GM19328 (cell line): ENCODE results near the gene NEK3.
"Not testable (repeated sequence)": the region's sequence is repeated elsewhere in the genome, so short reads cannot be mapped to it uniquely, and the experiment has no call there.

Source experiments
- ATAC-seq: cut with Tn5 transposase; IDR thresholded peaks from one replicate; pipeline ENCODE4 v1.9.1; 2021; ENCODE audit warnings: mild to moderate bottlenecking, moderate library complexity; ENCODE audit not compliant: unreplicated experiment

NEK3 gene, protein sequence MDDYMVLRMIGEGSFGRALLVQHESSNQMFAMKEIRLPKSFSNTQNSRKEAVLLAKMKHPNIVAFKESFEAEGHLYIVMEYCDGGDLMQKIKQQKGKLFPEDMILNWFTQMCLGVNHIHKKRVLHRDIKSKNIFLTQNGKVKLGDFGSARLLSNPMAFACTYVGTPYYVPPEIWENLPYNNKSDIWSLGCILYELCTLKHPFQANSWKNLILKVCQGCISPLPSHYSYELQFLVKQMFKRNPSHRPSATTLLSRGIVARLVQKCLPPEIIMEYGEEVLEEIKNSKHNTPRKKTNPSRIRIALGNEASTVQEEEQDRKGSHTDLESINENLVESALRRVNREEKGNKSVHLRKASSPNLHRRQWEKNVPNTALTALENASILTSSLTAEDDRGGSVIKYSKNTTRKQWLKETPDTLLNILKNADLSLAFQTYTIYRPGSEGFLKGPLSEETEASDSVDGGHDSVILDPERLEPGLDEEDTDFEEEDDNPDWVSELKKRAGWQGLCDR

DNA sequence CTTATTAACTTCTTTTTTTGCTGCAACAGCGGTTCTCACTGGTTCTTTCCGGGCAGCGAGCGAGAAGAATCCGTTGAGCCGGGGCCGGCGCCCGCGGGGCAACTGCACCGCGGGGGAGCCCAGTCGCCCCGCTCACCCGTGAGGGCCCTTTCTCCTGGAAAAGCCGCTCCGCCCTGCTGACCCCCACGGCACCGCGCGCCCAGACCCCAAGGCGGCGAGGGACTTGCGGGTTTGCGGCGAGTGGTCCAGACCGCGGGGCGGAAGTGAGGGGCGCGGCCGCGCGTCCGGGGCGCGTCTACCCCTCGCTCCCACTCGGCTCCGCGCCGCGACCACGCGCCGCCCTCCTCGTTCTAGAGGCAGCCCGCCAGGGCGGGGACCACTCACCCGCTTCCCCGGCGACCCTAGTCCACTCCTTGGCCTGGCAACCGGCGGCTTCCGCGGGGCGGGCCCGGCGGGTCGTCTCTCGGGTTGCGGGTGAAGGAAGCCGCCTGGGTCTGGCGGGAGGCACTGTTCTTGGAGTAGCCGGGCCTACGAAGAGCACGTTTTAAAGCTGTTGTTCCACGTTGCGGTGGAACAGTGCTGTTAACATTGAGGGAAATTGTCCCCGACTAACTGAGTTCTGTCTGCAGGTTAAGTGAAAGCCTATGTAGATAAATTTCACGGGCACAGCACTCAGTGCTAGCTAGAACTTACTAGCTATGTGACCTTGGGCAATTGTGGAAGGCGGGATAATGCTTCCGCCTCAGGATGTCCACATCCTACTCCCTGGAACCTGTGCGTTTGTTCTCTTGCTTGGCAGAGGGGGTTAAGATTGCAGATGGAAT is at the start of gene NEK3:
Gene NEK3 (minus strand): TSS at position 439 of the 824 bp plus-strand sequence. CDS start 3,406 bp downstream, outside the sequence.
- peak; percentile 63 for ATAC-seq

DNA sequence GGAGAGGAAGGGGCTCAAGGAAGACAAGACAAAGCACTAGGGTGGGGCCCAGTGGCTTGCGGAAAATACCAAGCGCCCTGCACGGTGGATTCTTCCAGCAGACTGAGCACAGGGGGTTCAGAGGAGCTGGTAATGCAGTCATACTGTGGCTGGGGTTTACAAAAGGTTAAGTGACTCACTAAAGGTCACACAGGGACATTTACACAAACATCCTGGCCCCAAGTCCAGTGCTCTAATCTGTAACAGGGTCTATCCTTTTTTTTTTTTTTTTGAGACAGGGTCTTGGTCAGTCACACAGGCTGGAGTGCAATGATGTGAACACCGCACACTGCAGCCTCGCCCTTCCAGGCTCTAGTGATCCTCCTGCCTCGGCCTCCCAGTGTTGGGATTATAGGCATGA is 49.0 kb upstream of the NEK3 start:
- not testable (repeated sequence) for ATAC-seq

DNA sequence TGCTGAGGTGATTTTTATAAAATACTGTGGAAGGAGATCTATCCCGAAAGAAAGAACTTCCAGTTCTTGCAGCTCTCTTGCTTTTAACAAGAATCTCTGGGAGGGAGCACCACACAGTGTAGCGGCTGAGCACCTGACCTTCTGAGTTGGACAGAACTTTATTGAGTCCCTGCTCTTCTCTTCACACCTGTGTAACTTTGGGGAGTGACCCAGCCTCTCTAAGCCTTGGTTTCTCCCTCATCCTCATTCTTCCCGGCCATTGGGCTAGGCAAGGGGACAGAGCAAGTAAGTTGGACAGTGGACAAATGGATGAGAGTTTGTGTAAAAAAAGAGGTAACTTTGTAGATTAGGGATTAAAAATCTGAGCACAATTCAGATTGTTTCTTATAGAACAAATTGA is 48.5 kb upstream of the NEK3 start:
- ATAC-seq: not testable (repeated sequence)

DNA sequence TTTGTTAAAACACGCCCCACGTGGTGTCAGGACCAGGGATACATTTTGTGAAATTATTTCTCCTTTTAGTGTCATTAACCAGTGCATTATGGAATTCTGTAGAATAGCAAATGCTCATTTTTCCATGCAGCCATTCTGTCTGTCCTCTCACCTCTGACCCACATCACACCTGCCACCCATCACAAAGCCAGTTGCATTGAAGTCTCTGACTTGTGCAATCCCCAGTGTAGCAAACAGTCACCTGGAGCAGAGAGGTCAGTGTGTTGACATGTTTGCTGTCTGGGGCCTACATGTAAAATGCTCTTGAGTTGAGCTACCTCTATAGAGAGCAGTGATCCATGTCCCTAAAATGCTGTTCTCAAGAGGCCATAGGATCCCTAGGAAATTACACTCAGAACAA is 47.9 kb upstream of the NEK3 start:
- ATAC-seq: not testable (repeated sequence)

DNA sequence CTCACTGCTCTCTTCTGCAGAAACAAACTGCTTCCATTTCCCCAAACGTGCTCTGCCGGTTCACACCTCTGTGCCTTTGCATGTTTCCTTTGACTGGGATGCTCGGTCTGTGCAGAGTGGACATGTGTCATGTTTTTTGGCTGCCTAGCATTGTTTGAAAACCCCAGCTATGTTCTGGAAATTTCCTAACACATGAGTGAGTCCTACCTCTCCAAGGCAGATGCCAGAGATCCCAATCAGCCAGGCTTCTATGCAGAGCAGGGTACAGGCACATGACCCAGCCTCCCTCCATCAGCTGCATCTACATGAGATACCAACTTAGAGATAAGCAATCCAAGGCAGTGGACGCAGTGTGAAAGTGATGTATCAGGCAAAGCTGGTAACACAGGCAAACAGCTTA is 45.1 kb upstream of the NEK3 start:
- ATAC-seq: not testable (repeated sequence)

DNA sequence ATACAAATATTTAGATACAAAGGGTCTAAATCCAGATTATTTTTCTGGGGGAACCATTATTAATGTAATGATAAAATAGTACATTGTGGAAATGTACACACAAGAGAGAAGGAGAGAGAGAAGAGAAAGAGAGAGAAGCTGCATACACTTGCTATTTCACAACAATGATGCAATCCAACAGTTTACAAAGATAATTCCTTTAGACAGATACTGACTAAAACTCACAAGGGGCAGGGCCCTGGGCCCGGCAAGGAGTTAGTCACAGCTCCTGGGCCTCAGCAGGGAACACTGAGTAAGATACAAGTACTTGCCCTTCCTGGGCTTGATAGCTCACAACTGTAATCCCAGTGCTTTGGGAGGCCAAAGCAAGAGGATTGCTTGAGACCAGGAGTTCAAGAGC is 44.5 kb upstream of the NEK3 start:
- not testable (repeated sequence) for ATAC-seq

DNA sequence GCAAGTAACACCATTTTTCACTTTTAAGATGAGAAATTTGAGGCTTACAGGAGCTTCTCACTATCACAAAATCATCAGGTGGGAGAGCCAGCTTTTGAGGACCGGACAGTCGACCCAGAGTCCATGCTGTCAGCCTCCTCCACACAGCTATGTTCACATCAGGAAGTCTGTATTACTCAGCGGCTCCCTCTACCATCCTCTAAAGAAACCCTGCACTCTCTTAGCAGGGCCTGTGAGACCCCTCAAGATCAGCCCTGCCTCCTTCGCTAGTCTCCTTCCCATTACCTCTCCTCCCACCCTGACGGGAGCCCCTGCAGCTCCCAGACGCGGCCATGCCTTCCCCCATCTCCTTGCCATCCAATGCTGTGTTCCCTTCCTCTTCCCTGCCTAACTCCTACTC is 43.1 kb upstream of the NEK3 start:
- ATAC-seq: not testable (repeated sequence)

DNA sequence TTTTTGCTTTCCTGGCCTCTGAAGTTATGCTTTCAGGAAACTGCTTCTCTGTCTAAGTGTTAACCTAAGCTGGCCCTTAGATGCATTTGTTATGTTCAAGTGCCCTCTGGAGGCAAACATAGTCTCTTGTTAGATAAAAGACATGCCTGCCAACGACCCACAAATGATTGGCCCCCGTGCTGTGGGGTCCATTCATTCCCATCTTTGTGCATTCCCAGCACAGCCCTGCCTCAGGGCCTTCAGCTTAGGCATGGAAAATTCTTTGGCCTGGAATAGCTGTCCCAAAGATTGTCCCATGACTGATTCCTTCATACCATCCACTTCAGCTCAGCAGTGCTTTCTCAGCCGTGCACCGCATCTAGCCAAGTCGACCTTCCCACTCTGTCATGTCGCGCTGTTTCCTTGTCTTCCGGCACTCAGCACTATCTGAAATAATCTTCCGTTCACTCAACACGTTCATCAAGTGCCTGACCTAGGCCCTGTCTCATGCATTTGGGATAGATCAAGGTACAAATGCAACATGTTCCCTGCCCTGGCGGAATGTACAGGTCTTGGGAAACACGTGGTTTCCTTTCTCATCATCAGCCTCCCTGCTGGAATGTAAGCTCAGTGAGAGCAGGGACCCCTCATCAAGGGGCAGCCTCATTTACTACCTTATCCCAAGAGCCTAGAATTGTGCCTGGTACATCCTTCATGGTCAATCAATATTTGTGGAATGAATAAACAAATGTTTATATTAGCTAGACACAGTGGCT is 42.2 kb upstream of the NEK3 start:
- not testable (repeated sequence) for ATAC-seq

DNA sequence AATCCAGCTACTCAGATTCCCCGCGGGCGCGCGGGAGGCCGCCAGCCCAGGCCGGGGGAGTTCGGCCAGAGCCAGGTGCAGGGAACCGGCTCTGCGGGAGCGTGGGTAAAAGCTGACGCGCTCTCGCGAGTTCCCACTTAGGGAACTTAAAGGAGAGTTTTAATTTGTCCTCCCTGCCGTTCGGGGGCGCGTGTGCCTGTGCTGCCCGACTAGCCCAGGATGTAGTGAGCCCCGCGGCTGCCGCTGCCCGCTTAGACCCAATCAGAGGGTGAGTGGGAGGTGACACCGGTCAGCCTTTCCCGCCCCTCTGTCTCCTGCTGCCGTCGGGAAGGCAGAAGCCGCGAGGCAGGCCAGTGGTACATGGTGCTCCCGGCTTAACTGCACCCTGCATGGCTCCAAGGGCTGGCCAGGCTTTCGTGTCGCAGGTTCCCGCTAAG is 36.0 kb upstream of the NEK3 start:
- ATAC-seq: peak; percentile 56

DNA sequence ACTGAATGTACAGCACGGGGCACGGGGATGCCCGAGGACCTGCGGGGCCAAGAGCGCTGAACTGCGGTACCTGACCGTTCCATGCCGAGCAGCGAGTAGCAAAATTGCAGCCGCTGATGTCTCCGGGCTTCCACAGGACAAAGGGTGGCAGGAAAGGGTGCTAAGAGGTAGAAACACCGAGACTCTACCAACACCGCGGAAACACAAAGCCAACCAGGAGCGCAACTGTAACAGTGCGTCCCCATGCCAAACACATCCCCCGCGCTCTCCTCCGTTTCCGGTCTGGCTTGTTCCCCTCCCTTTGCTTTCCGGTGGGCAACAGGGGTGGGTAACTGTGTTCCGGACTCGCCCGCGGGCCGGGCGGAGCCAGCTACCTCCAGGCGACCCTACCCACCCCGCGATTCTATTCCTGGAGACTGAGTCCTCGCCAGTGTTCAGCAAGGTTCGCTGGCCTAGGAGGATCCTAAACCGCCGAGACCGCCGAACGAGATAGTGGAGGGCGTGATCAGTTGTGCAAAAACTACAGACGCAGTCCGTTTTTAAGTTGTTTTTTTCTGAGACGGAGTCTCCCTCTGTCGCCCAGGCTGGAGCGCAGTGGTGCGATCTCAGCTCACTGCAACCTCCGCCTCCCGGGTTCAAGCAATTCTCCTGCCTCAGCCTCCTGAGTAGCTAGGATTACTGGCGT is 34.9 kb upstream of the NEK3 start:
- peak; percentile 69 for ATAC-seq

DNA sequence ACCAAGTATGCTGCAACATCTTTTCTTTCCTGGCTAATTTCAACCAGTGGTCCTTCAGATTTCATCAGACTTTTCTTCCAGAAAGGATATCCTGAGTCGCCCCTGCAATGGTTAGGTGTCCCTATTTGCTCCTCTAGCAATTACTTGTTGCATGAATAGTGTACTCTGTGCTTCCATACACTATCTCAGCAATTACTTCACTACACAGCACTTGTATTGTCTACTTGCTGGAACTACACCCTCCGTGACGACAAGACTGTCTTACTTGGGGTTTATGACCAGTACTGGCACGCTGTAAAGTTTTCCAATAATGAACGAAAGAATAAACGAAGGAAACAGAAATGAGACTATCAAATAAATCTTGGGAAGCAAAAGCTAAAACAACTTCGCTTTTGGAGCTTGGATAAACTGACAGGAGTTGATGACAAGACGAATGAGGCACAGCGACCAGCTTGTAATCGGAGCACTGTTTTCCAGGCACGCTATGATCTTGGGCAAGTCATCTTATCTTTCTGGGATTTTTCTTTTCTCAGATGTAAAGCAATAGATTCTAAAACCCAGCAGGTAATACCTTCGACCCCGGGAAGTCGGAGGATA is 34.3 kb upstream of the NEK3 start:
- ATAC-seq: not testable (repeated sequence)

DNA sequence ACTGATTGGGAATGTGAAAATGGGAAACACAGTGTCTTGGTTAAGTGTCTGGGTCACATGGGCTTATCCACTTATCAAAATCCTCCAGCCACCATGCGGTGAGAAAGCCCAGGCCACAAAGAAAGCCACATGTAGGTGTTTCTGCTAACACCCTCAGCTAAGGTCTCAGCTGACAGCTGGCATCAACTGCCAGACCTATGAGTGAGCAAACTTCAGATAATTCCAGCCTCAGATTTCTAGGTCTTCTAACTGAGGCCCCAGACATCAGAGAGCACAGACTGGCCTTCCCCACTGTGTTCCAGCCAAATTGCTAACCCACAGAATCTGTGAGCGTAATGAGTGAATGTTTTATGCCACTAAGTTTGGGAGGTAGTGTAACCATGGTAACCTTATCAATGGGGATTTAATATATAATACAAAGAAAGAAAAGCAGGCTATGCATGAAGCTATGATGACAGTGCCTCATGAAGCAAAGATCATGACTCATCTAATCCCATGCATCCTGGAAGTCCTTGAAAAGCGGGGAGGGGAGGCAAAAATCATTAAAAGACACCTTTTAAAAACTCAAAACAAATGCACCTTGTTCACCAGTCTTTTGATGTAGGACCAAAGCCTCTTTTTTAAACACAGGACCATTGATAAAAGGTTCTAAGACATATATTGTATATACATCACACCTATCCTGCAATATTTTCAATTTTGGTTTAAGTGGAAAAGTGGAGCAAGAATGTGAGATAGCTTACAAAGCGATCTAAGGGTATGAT is 28.2 kb upstream of the NEK3 start:
- not testable (repeated sequence) for ATAC-seq

DNA sequence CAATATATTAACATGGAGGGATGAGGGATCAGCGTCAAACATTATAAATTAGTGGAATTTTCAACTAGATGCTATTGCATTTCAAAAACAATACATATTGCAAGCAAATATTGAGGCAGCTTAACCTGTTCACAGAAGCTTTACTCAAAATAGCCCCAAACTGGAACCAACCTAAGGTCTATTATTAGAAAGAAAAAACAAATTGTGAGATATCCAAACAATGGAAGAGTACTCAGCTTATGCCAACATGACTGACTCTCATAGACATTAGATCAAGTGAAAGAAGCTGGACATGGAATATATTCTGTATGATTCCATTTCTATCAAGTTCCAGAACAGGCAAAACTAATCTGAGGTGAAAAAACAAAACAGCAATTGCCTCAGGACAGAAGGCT is 27.6 kb upstream of the NEK3 start:
- no peak for ATAC-seq

DNA sequence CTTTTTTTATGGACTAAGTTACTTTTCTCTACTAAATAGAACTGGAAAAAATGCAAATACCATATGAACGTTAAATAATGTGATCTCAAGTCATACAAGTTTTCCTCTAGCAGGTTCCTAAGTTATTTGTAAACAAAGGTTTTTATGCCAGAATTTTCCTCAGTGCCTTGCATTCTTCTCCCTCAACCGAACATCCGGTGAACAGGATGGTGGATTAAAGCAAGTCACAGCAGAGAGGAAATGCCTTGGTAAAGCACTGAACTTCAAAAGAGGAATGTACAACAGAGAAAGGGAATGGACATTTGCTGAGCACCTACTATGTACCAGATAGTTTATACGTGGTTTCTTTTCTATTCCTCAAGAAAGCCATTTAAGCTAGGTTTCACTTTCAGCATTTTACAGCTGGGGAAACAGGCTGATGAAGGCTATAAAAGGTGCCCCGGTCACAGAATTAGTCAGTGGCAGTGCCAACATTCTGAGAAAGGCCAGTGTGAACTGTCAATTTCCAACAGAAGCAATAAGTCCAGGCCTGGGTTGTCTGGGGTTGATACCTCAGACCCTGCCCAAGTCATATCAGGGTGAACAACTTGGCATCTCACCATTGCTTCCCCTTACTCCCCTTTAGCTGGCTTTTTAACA is 22.0 kb upstream of the NEK3 start:
- ATAC-seq: not testable (repeated sequence)

DNA sequence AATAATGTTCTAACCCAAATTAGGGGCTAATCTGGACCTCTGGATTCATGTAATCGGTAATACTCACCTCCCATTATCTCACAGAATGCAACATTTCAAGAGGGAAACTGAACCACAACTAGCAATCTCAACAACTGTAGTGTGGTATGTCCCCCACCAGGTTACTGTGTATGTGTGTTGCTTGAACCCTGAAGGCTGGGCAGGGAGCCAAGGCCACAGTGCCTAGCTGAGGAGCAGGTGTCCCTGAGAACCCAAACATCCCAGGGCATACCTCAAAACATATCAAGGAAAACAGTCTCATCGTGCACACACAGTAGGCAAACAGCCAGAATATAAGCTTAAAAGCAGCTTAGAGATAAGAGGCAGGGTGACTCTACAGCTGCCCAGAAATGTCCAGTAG is 20.5 kb upstream of the NEK3 start:
- ATAC-seq: no peak

DNA sequence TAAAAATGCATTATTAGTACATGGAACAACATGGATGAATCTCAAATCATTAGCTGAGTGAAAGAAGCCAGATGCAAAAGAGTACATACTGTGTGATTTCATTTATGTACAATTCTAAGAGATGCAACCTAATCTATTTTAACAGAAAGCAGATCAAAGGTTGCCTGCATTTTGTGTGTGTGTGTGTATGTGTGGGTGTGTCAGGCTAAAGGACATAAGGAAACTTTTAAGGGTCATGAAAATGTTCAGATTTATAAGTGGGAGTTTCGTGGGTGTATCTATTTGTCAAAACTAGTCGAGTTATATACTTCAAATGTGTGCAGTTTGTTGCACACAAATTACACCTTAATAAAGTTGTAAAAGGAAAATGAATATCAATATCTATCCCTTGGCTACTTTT is 17.9 kb upstream of the NEK3 start:
- ATAC-seq: no peak

DNA sequence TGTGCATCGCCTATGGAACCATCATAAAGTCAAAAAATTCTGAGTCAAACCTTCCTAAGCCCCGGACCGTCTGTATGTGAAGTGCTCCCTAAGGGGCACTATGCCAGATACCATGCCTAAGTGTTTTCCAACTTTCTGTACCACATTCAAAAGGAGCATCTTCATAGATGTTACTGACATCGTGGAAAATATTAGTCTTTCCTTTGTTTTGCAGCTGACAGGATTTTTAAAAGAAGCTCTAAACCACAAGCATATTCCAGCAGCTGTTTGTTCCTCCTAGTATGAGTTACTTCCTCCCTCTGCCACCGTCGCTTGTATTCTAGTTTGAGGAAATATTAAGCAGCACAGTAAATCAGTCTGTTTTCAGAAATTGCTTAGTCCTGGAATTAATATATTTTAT is 14.6 kb upstream of the NEK3 start:
- not testable (repeated sequence) for ATAC-seq

DNA sequence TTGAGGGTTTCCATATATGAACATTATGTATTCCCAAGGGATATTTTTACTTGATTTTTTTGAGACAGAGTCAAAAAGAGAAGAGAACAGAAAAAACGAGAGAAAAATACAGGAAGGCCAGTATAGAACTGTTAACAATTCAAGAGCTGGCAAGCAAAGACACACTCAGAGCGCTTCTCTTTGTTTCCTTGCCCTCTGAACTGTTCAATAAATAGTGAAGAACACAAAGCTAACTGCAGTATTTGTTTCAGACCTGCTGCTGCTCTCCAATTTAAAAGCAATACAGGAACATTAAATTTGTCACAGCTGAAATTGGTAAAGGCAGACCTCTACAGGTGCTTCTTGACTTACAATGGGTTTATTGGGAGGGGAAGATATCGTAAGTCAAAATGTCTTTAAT is 14.0 kb upstream of the NEK3 start:
- ATAC-seq: no peak

DNA sequence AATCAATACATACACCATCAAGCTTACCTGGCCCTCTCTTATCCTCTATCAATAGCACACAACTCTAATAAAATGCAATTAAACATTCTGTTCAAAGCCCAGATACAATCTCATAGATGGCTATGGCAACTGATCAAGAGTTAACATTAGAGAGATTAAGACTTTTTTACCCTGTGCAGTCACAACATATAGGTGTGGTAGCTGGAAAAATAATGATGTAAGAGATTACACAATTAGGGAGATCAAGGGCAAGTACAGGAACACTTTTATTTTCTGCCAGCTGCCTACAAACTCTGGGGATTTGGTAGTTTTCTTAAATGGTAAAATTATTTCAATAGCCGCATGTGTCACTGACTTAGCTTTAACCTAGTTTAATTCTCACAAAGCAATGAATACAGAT is 12.3 kb upstream of the NEK3 start:
- ATAC-seq: not testable (repeated sequence)
